HG03442 (cell line): ENCODE results near the gene ATP5F1D.

Source experiments
- ATAC-seq: cut with Tn5 transposase; IDR thresholded peaks from one replicate; pipeline ENCODE4 v1.9.1; 2021; ENCODE audit warnings: mild to moderate bottlenecking, moderate library complexity; ENCODE audit not compliant: unreplicated experiment

ATP5F1D gene

DNA sequence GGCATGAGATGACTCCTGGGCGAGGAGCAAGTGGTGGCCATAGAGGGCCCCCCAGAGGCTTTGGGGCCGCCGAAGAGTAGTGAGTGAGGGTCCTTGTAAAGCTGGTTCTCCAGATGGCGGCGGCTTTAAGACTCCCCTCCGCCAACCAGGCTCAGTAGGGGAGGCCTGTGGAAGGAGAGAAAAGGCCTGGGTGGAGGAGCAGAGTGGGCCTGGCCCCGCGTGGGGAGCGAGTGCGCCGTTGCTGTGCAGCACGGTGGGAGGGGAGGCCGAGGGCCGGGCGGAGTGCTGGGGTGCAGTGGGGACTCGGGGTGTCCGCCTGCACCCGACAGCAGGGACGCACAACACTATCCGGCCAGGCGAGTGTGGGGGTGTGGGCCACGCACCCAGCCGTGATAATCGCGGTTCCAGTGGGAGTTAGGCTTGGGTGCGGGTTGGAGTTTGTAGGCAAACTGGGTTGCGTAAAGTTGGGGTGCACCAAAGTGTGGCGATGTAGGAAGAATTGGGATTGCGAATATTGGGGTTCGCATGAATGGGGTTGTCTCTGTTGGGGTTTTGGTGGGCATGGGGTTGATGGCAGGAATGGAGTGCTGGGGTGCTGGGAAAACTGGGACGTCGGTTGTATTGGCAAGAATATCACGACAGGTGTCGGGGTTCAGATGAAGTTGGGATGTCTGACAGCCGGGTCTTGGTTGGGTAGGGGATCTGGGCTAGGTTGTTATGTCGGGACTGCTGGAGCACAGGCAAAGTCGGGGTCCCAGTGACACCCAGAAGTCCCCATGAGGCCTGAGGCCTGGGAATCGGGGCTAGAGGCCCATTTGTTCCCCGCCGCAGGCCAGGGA is 26.9 kb downstream of the ATP5F1D start:
- no peak for ATAC-seq

DNA sequence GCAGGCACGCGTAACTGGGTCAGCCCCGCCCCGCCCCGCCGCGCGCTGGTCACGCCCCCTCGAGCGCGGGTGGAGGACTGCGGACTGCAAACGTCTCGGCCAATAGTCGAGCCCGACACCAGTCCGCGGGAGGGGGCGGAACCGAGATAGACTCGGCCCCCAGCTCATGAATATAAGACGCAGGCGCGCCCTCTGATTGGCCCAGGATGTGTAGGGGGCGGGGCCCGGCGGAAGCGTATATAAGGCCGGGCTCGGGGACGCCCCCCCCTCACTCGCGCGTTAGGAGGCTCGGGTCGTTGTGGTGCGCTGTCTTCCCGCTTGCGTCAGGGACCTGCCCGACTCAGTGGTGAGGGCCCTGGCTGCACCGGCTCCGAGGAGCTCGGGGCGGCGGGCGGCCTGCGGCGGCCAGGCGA is 27.5 kb downstream of the ATP5F1D start, which contains the start of gene CIRBP:
Gene CIRBP, plus strand, starts transcription at position 268 of the 413 bp plus-strand sequence. CDS start 1,602 bp downstream, outside the sequence.
- ATAC-seq = peak; percentile 58

DNA sequence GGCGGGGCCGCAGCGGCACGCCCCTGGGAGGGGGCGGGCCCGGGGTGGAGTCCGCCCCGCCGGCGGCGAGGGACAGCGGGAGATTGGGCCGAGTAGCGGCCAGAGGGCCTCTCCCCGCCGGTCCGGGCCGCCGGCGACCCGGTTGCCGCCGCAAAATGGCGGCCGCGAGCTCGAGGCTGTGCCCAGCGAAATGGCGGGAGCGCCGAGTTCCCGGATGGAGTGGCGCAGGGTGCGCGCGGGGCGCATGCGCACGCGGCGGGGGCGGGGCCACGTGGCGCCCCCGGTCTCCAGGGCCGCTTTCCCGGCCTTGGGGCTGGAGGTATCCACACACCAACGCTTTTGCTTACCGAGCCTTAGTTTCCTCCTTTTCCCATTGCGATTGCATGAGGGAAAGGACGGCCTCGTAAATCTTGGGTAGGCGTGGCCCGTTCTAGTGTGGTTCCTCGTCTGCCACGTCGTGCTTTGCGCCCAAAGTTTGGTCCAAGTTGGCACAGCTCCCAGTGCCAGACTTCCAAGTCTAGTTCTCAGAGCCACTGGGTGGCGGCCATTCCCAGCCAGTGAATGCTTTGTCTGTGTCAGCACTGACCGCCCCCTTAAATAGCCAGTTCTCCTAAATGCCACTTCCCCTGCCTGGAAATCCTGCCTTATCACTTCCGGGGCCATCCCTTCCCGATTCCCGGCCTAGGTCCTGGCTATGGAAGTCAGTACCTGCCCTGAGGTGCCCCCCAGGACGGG is 28.1 kb downstream of the ATP5F1D start:
- ATAC-seq = peak; percentile 20

DNA sequence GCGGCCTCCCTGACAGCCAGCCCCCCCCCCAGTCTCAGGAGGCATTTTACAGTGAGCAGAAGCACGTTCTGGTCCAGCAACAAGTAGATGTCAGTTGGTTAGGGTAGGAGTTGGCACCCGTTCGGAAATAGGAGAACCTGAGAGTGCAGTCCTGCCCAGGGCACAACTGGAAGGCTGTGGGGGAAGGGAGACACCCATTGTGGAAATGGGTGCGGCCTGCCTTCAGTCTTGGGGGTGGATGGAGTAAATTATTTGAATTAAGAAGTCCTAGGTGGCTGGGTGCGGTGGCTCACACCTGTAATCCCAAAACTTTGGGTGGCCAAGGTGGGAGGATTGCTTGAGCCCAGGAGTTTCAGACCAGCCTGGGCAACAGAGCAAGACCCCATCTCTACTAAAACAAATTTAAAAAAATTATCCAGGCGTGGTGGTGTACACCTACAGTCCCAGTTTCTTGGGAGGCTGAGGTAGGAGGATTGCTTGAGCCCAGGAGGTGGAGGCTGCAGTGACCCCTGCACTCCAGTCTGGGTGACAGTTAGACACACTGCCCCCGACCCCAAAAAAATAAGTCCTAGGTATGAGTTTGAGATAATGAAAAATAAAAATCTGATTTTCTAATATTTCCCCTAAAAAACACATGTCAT is 28.8 kb downstream of the ATP5F1D start:
- no peak for ATAC-seq

DNA sequence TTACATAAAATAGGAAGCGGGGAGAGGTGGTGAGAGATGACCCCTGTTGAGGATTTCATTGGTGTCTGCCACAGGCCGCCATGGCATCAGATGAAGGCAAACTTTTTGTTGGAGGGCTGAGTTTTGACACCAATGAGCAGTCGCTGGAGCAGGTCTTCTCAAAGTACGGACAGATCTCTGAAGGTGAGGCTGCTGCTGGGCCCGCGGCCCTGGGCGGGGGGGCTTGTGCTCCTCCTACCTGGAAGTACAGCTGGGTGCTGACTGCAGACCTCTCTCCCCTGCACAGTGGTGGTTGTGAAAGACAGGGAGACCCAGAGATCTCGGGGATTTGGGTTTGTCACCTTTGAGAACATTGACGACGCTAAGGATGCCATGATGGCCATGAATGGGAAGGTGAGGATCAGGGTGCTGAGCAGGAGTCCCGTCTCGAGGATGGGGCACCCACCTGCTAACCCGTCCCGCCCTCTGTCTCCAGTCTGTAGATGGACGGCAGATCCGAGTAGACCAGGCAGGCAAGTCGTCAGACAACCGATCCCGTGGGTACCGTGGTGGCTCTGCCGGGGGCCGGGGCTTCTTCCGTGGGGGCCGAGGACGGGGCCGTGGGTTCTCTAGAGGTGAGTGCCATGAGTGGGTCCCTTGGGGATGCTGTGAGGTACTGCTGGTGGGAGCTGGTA is 29.4 kb downstream of the ATP5F1D start:
- no peak for ATAC-seq

DNA sequence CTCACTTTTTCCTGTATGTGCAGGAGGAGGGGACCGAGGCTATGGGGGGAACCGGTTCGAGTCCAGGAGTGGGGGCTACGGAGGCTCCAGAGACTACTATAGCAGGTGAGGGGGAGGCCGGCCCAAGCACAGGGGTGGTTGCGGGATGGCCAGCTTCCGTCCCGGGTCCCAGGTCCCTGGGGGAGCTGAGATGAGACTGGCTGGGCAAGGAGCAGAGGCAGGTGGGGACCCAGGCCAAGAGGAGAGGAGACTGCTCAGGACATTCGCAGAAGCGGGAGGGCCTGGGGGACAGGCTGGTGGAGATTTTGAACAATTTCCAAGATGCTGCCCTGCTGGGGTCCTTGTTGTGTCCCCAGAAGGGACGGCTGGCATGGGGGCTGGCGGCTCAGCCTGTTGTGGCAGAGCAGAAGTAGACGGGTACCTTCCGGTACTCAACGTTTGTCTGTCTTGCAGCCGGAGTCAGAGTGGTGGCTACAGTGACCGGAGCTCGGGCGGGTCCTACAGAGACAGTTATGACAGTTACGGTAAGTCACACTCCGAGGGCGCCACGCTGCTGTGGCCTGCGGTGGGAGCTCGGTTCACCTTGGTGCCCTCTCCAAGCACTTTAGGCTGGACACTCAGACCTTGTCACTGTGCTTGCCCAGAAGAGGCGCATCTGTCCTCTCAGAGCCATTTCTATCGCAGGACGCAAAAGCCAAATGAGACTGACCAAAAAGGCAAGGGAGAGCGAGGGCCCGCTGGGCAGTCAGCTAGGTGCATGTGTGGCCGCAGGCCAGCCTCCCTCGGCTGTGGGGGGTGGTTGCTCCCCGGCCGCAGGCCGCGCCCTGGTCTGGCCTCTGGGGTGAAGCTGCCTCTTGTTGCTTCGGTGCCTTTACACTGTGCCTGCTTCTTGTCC is 30.2 kb downstream of the ATP5F1D start:
- ATAC-seq = no peak

DNA sequence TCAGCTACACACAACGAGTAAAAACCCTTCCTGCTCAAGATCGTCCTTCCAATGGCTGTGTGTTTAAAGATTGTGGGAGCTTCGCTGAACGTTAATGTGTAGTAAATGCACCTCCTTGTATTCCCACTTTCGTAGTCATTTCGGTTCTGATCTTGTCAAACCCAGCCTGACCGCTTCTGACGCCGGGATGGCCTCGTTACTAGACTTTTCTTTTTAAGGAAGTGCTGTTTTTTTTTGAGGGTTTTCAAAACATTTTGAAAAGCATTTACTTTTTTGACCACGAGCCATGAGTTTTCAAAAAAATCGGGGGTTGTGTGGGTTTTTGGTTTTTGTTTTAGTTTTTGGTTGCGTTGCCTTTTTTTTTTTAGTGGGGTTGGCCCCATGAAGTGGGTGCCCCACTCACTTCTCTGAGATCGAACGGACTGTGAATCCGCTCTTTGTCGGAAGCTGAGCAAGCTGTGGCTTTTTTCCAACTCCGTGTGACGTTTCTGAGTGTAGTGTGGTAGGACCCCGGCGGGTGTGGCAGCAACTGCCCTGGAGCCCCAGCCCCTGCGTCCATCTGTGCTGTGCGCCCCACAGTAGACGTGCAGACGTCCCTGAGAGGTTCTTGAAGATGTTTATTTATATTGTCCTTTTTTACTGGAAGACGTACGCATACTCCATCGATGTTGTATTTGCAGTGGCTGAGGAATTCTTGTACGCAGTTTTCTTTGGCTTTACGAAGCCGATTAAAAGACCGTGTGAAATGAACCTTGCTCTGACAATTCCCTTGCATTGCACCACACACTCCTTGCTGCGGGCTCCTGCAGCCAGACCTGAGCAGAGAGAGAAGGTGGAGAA is 31.1 kb downstream of the ATP5F1D start:
- no peak for ATAC-seq

DNA sequence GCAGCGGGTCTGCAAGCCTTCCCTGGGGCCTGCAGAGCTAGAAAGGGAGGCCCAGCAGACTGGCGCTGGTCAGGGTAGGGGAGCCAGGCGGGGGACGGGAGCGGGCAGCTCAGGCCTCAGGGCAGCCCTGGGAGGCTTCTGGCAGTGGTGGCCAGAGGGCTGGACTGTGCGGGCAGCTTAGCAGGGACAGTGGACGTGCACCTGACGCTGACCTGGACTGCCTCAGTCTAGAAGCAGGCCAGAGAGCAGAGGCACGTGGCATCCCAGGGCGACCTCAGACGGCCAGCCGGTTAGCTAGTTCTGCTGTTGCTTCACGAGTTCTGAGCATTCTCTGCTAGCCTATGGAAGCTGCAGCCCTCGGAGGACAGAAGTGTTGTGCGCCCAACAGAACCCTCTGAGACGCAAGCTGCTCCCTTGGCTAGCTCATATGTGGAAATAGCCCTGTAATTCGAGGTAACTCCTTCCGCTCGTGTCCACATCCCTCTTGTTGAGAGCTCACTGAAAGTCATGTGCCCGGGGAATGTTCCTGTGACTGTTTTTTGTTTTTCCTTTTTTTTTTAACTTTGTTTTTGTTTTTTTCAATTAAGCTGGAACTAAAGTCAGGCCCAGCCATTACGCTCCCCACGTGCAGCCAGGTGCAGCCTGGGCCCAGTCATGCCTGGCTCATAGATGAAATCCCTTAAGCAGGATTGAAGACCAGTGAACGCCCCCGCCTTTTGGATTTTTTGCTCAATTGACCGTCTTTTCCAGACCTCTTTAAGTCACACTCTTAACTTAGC is 31.9 kb downstream of the ATP5F1D start:
- ATAC-seq = no peak

DNA sequence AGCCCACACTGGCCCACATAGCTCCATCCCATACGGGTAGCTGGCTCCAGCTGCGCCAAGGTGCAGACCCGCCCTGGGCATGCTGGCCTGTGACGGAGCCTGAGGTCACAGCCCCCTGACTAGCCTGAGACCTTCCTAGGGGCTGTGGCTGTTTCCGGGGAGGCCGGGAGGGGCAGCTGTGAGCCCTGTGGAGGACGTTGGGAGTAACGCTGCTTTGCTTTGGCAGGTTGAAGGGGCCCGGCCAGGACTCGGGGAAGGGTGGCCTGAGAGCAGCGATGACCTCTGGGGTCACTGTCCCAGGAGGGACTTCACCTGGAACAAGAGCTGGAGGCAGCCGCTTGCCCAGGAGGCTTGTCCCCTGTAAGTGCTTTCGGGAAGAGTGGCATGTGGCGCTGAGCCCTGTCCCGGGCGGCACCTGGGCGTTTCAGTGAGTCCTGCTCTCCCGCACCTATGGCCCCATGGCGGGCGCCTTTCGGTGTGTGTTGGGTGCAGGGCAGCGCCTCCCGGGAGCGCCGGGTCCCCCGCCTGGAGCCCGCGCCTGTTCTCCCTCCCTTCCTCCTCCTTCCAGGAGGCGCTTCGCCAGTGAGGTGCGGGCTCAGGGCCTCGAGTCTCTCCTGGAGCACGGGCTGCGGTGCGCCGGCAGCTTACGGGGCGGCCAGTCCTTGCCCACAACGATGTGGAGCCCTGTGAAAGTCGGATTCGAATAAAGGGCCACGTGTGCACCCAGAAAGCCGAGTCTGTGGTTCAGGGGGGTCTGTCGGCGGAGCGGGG is 32.7 kb downstream of the ATP5F1D start:
- ATAC-seq = no peak

DNA sequence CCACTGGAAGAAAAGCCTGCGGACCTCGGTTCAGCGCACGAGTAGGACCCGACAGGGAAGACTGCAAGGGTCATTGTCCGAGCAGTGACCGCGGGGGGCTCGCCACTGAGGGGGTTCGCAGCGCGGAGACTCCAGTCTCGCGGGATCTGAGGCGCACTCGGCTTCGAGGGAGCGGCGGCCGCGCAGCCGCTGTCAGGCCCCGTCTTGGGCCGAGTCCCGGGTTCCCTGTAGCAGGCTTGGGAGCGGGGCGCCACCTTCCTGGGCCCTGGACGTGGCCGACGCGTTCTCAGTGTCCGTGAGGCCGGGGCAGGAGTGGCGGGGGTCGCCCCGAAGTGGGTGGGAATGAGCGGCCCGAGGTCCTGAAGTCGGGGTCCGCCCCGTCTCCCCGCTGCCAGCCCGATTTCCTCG is 33.3 kb downstream of the ATP5F1D start:
- ATAC-seq = no peak

DNA sequence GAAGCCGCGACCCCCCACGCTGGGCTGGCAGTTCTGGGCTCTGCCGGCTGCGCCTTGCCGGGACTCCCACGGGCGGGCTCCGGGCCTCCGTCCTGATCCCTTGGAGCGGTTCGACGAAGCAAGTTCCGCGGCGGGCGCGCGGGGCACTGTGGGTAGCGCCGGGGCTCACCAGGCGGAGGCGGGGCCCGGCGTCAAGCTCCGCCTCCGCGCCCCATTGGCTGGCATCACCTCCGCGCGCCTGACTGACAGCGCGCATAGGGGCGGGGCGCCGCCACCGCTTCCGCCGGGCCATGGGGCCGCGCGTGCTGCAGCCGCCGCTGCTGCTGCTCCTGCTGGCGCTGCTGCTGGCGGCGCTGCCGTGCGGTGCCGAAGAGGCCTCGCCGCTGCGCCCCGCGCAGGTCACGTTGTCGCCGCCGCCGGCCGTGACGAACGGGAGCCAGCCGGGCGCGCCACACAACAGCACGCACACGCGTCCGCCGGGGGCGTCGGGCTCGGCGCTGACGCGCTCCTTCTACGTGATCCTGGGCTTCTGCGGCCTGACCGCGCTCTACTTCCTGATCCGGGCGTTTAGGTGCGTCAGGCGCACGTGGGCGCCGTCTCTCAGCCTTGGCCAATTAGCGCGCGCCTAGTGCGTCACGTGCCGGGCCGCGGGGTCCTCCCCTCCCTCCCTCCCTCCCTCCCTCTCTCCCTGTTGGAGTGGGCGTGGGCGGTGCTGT is 33.9 kb downstream of the ATP5F1D start, which contains the start of gene FAM174C:
Gene FAM174C, plus strand, starts transcription at position 271 of the 716 bp plus-strand sequence. Its CDS starts 20 bp downstream, at position 291.
- ATAC-seq = peak; percentile 72

DNA sequence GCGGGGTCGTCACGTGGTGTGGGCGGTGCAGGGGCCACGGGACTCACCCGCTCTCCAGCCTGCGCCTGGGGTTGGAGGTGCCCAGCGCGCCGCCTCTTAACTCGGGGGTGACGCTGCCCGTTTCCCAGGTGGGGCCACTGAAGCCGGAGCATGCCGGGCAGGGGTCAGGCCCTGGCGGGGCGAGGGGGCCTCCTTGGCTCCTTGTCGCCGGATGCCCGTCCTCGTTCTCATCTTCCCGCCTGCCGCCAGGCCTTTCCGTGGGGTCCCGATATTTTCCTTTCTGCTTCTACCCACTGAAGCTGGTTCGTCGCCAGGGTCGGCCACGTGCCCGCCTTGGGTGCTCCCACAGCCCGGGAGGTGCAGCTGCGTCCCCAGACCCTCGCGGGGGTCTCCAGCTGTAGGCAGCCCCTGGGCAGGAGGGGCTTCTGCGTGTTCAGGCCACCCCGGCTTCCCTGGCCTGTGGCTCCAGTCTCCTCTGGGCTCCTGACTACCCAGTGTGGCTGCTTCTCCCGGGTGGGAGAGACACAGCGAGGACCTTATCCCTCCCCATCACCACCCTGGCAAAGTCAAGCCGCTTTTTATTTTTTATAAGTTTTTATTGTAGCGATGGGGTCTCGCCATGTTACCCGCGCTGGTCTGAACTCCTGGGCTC is 34.6 kb downstream of the ATP5F1D start:
- ATAC-seq = no peak

DNA sequence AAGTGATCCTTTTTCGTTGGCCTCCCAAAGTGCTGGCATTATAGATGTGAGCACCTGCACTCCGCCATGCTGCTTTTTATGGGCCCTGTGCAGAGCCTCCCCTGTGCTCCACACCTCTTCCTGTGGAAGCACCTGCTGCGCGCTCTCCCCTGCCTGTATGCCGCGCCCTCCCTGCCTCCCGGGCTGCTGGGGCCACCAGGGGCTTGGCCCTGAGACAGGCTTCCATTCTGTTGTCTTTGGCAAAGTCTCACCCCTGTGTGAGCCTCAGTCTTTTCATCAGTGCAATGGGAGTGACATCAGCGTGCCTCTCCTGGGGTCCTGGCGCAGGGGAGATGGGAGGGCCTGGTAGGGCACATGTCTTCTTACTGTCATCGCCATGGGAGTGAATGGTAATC is 35.1 kb downstream of the ATP5F1D start:
- no peak for ATAC-seq

DNA sequence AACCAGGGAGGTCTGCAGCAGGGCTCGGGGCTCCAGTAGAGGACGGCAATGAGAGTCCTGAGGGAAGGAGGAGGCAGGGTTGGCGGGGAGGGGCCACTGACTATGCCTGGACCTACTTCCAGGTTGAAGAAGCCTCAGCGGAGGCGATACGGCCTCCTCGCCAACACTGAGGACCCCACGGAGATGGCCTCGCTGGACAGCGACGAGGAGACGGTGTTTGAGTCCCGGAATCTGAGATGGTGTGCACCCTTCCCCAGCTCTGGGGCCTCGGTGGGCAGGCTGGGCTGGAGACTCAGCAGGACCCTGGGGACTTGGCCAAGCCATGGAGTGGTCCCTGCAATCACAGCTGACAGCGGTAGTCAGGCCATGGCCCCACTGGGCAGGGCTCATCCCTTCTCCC is 35.5 kb downstream of the ATP5F1D start:
- ATAC-seq = no peak

DNA sequence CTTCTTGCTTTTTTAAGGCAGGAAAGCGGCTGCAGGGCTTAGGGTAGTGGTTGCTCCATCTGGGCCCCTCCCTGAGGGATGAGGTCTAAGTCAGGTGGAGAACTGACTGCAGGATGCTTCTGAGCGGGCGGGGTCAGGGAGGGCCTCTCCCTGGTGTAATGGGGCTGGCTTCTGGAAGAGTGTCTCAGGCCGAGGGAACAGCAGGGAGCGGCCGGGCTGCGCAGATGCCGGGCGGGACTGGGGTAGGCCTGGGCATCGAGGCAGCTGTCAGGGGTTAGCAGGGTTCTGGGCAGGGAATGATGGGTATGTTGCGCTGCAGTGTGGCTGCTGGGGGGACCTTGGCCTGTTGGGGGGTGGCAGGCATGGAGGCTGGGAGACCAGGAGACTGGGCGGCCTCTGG is 36.5 kb downstream of the ATP5F1D start:
- no peak for ATAC-seq
